Hippocampal formation (tissue), 2 donors: Measurements from ENCODE around the gene ALDH16A1.
A peak's percentile ranks its signal among the peaks of the same experiment; 100 is the strongest.
"Not testable (repeated sequence)": the region's sequence is repeated elsewhere in the genome, so short reads cannot be mapped to it uniquely, and the experiment has no call there.

Source experiments
- DNase-seq, 2 donors: peaks; one replicate each; lab custom pipeline; 2025; lab: John Stamatoyannopoulos, UW

The ALDH16A1 gene

GRCh38 chr19:49440439-49441209 lies 12.4 kb upstream of the ALDH16A1 start:
- no peak for DNase-seq

- no peak for DNase-seq
Observed at GRCh38 chr19:49441210-49441959, 11.6 kb upstream of the ALDH16A1 start, which contains the start of gene SLC17A7. SLC17A7 (minus strand) TSS chr19:49441527; CDS start chr19:49441379, 148 bp downstream.

- DNase-seq: no peak
Observed at GRCh38 chr19:49441960-49442350, 11.1 kb upstream of the ALDH16A1 start.

GRCh38 chr19:49442354-49442753 lies 10.7 kb upstream of the ALDH16A1 start:
- no peak for DNase-seq

- DNase-seq: peak in 1 of 2 donors; percentile 50
Observed at GRCh38 chr19:49442771-49443365, 10.2 kb upstream of the ALDH16A1 start.

- peak; percentile 90 to 95 for DNase-seq
Observed at GRCh38 chr19:49443366-49444099, 9.5 kb upstream of the ALDH16A1 start.

GRCh38 chr19:49444100-49444700 lies 8.8 kb upstream of the ALDH16A1 start:
- not testable (repeated sequence) for DNase-seq

GRCh38 chr19:49445997-49446396 lies 7.0 kb upstream of the ALDH16A1 start:
- DNase-seq: no peak

- no peak for DNase-seq
Observed at GRCh38 chr19:49447485-49448431, 5.3 kb upstream of the ALDH16A1 start.

- DNase-seq: no peak
Observed at GRCh38 chr19:49448432-49448786, 4.6 kb upstream of the ALDH16A1 start.

GRCh38 chr19:49450405-49450804 lies 2.6 kb upstream of the ALDH16A1 start:
- no peak for DNase-seq

GRCh38 chr19:49451430-49452181 lies 1.4 kb upstream of the ALDH16A1 start, which contains the start of gene PIH1D1:
PIH1D1 (minus strand) TSS chr19:49451814; CDS start chr19:49451574, 240 bp downstream.
- peak; percentile 90 to 99 for DNase-seq

- DNase-seq: no peak
Observed at GRCh38 chr19:49453757-49454240, 774 bp downstream of the ALDH16A1 start.

GRCh38 chr19:49455773-49456172 lies 2.7 kb downstream of the ALDH16A1 start:
- no peak for DNase-seq

- DNase-seq: no peak
Observed at GRCh38 chr19:49456326-49456725, 3.3 kb downstream of the ALDH16A1 start.

- no peak for DNase-seq
Observed at GRCh38 chr19:49458567-49458903, 5.5 kb downstream of the ALDH16A1 start.

- DNase-seq: no peak
Observed at GRCh38 chr19:49459388-49459787, 6.4 kb downstream of the ALDH16A1 start.

GRCh38 chr19:49461130-49461529 lies 8.1 kb downstream of the ALDH16A1 start:
- DNase-seq: not testable (repeated sequence)

GRCh38 chr19:49461656-49462055 lies 8.6 kb downstream of the ALDH16A1 start:
- DNase-seq: no peak

GRCh38 chr19:49462492-49462891 lies 9.5 kb downstream of the ALDH16A1 start:
- DNase-seq: no peak
